HG03175 (cell line): ENCODE measurements around the gene COL13A1.

Source experiments
- ATAC-seq: cut with Tn5 transposase; IDR thresholded peaks from one replicate; pipeline ENCODE4 v1.9.1; 2021; ENCODE audit warnings: mild to moderate bottlenecking, moderate library complexity; ENCODE audit not compliant: unreplicated experiment

Gene COL13A1

GRCh38 chr10:69883310-69884023 is 81.8 kb downstream of the COL13A1 start:
- no peak for ATAC-seq

GRCh38 chr10:69884024-69884367 is 82.3 kb downstream of the COL13A1 start:
- no peak for ATAC-seq

- no peak for ATAC-seq
Measured at GRCh38 chr10:69884686-69885085, 83.0 kb downstream of the COL13A1 start.

- no peak for ATAC-seq
Measured at GRCh38 chr10:69885379-69886013, 83.8 kb downstream of the COL13A1 start.

- no peak for ATAC-seq
Measured at GRCh38 chr10:69888882-69889584, 87.3 kb downstream of the COL13A1 start.

GRCh38 chr10:69890065-69890847 is 88.5 kb downstream of the COL13A1 start:
- no peak for ATAC-seq

GRCh38 chr10:69891057-69891617 is 89.4 kb downstream of the COL13A1 start:
- ATAC-seq = no peak

- no peak for ATAC-seq
Measured at GRCh38 chr10:69892406-69892805, 90.7 kb downstream of the COL13A1 start.

- no peak for ATAC-seq
Measured at GRCh38 chr10:69892816-69893215, 91.1 kb downstream of the COL13A1 start.

GRCh38 chr10:69893271-69893900 is 91.7 kb downstream of the COL13A1 start:
- no peak for ATAC-seq

GRCh38 chr10:69894156-69894555 is 92.5 kb downstream of the COL13A1 start:
- no peak for ATAC-seq

GRCh38 chr10:69895759-69896158 is 94.1 kb downstream of the COL13A1 start:
- ATAC-seq = no peak

- ATAC-seq = no peak
Measured at GRCh38 chr10:69896606-69897231, 95.0 kb downstream of the COL13A1 start.

- ATAC-seq = no peak
Measured at GRCh38 chr10:69897432-69897831, 95.7 kb downstream of the COL13A1 start.

GRCh38 chr10:69897999-69898398 is 96.3 kb downstream of the COL13A1 start:
- no peak for ATAC-seq

GRCh38 chr10:69898524-69898923 is 96.8 kb downstream of the COL13A1 start:
- ATAC-seq = no peak

- ATAC-seq = no peak
Measured at GRCh38 chr10:69898941-69899340, 97.2 kb downstream of the COL13A1 start.

- ATAC-seq = no peak
Measured at GRCh38 chr10:69899727-69900595, 98.3 kb downstream of the COL13A1 start.

- no peak for ATAC-seq
Measured at GRCh38 chr10:69901022-69901421, 99.3 kb downstream of the COL13A1 start.
